PC-3 (cell line): ENCODE data around the gene ADAP2.

Source experiments
- CTCF ChIP-seq: fragments of 300-600 bp; sonication (generic); conservative IDR thresholded peaks from 2 replicates; pipeline ENCODE4 v1.5.1; 2017; ENCODE audit warnings: antibody characterized with exemption, low read depth, mild to moderate bottlenecking, low read length
- EZH2 ChIP-seq: fragments of 300-600 bp; sonication (generic); IDR thresholded peaks from one replicate; pipeline ENCODE4 v1.6.1; 2017; ENCODE audit warnings: antibody characterized with exemption, mild to moderate bottlenecking, low read length; ENCODE audit not compliant: unreplicated experiment

DNA sequence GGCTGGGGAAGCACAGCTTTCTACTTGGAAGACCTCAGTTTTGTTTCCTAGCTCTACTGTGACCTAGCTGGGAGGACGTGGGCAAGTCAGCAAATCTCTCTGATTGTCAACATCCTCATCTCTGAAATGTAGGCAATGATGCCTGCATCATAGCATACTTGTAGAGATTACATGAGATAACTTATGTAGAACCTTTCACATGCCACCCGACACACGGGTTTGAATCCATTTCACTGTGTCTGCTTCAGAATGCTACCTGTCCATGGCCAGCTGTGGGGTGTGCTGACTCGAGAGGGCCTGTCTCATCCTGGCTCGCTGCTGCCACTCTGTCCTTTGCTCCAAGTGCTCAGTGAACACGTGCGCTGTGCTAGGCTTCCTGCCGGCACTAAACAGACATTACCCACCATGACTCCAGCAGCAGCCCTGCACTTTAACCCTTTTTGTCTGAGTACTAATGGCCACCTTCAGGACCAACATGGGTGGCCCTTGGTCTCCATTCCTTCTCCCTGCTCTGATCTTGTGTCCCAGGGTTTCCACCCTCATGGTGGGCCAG lies 7.4 kb downstream of the ADAP2 start:
- TF ChIP-seq CTCF: no peak
- no peak for TF ChIP-seq EZH2
